Testis (tissue), 3 donors: Measurements from ENCODE around the gene GP1BB. TPM values are rescaled to one million over a fixed set of nuclear protein-coding genes. Genes with fewer than 3 reads are reported as not detected.

Source experiments
- DNase-seq: peaks from one replicate; pipeline ENCODE4 v3.0.0-alpha.2; 2019
- H3K27ac ChIP-seq, 2 donors: fragments of 200-600 bp; sonication (generic); one replicate each; pipeline ENCODE4 v1.5.1; 2019
- H3K27me3 ChIP-seq: fragments of 200-600 bp; sonication (generic); one replicate; pipeline ENCODE4 v1.5.1; 2019
- H3K36me3 ChIP-seq: fragments of 200-600 bp; sonication (generic); one replicate; pipeline ENCODE4 v1.5.1; 2017; ENCODE audit warnings: low read depth; ENCODE audit errors: missing control alignments
- H3K4me1 ChIP-seq: fragments of 200-600 bp; sonication (generic); one replicate; pipeline ENCODE4 v1.5.1; 2019
- H3K4me3 ChIP-seq, 2 donors: fragments of 200-600 bp; sonication (generic); one replicate each; pipeline ENCODE4 v1.5.1; 2017 to 2019
- H3K9me3 ChIP-seq: fragments of 200-600 bp; sonication (generic); one replicate; pipeline ENCODE4 v1.5.1; 2017
- CTCF ChIP-seq, 3 experiments: fragments of 450-650 bp in 2 of 3; fragments of 200-600 bp in 1 of 3; sonication (generic) in 1 of 3; IDR thresholded peaks; one replicate each; pipeline ENCODE4 v1.5.1; 2016 to 2019; ENCODE audit warnings: antibody characterized with exemption in 3 of 3, mild to moderate bottlenecking in 2 of 3, moderate library complexity in 1 of 3
- POLR2A ChIP-seq: fragments of 450-650 bp; IDR thresholded peaks from one replicate; pipeline ENCODE4 v1.6.1; 2017; ENCODE audit warnings: antibody characterized with exemption, mild to moderate bottlenecking, moderate library complexity
- WGBS, 2 donors: methylation state at CpG; one replicate each; pipeline ENCODE4 v1.1.5; 2018; 5-methylcytosine and 5-hydroxymethylcytosine counted together
- intact Hi-C: fragments of 100-400 bp; cut with DNase I; formaldehyde crosslinking; loops from one replicate; pipeline ENCODE4 v1.15.1; 2023; ENCODE audit warnings: low total_unique reads
- polyA plus RNA-seq: library from polyadenylated mRNA; stranded (reverse); fragments of 350-450 nt; fragmentation: Illumina TruSeq; extraction: RNeasy Lipid Tissue Mini Kit (QIAGEN cat#74804); gene quantifications from one replicate; pipeline ENCODE4 v1.2.3, GENCODE V29; 2014; ENCODE audit warnings: low read depth, low replicate concordance; ENCODE audit not compliant: insufficient read depth
- total RNA-seq, 2 donors: library from RNA; depleted of rRNA; stranded (reverse); fragments of >200 nt; gene quantifications; one replicate each; pipeline ENCODE4 v1.2.3, GENCODE V29; 2016

Gene GP1BB
- total and polyA plus RNA-seq, 3 donors from 2014 or later = 28.0 to 65.1 TPM; not detected in 1

GRCh38 chr22:19688301-19689290 is 34.7 kb upstream of the GP1BB start:
- intact Hi-C loops = no loop called here
- no peak for TF ChIP-seq CTCF (IDR thresholded peaks at IDR 0.05)
- TF ChIP-seq POLR2A = no peak
- H3K4me3 ChIP-seq = no peak overlapping the region
- H3K4me1 ChIP-seq = peaks cover 2% of the 10 kb centered on the region
- H3K9me3 ChIP-seq = no peaks in the 10 kb centered on the region
- H3K27me3 ChIP-seq = no peaks in the 10 kb centered on the region
- 80% methylated on average over 19 to 21 of the region's 21 CpGs for WGBS, 2 donors
- H3K36me3 ChIP-seq = no peaks in the 10 kb centered on the region
- no peak for DNase-seq
- no peak overlapping the region for H3K27ac ChIP-seq

- Histone ChIP-seq H3K27me3 (no peaks in the 10 kb centered on the region), H3K4me1 (peaks cover 2% of the 10 kb centered on the region), H3K27ac (no peak overlapping the region), H3K36me3 (no peaks in the 10 kb centered on the region), H3K9me3 (no peaks in the 10 kb centered on the region), H3K4me3 (no peak overlapping the region)
- WGBS, 2 donors = 83 to 86% methylated on average over 1 to 15 of the region's 15 CpGs
- intact Hi-C loops = no loop called here
- no peak for DNase-seq
- TF ChIP-seq POLR2A (no peak), CTCF (IDR thresholded peaks at IDR 0.05) (no peak)
Observed at GRCh38 chr22:19689408-19689807, 33.9 kb upstream of the GP1BB start.

GRCh38 chr22:19691007-19691720 is 32.2 kb upstream of the GP1BB start:
- Histone ChIP-seq H3K4me1 (peaks cover 2% of the 10 kb centered on the region), H3K27me3 (no peaks in the 10 kb centered on the region), H3K27ac (no peak overlapping the region), H3K4me3 (no peak overlapping the region), H3K9me3 (no peaks in the 10 kb centered on the region), H3K36me3 (no peaks in the 10 kb centered on the region)
- intact Hi-C loops = no loop called here
- DNase-seq = no peak
- TF ChIP-seq POLR2A (no peak), CTCF (IDR thresholded peaks at IDR 0.05) (no peak)
- 58 to 63% methylated on average over 9 of the region's 9 CpGs for WGBS, 2 donors

- no peak overlapping the region for H3K27ac ChIP-seq
- 46 to 50% methylated on average over 13 to 19 of the region's 19 CpGs for WGBS, 2 donors
Observed at GRCh38 chr22:19691721-19692341, 31.5 kb upstream of the GP1BB start.

More at GRCh38 chr22:19691721-19692341, 31.5 kb upstream of the GP1BB start:
- TF ChIP-seq POLR2A (no peak), CTCF (IDR thresholded peaks at IDR 0.05) (no peak)
- Histone ChIP-seq H3K9me3 (no peaks in the 10 kb centered on the region), H3K4me3 (no peak overlapping the region), H3K36me3 (no peaks in the 10 kb centered on the region), H3K27me3 (no peaks in the 10 kb centered on the region), H3K4me1 (peaks cover 2% of the 10 kb centered on the region)
- peak; percentile 56 for DNase-seq
- intact Hi-C loops = no loop called here
